ENCODE data around the gene PSMD1. TPM values are rescaled to one million over a fixed set of nuclear protein-coding genes. Genes with fewer than 3 reads are reported as not detected.

Gene PSMD1
- total RNA-seq, 1 donor from 2014 or later: 83.3 TPM

DNA sequence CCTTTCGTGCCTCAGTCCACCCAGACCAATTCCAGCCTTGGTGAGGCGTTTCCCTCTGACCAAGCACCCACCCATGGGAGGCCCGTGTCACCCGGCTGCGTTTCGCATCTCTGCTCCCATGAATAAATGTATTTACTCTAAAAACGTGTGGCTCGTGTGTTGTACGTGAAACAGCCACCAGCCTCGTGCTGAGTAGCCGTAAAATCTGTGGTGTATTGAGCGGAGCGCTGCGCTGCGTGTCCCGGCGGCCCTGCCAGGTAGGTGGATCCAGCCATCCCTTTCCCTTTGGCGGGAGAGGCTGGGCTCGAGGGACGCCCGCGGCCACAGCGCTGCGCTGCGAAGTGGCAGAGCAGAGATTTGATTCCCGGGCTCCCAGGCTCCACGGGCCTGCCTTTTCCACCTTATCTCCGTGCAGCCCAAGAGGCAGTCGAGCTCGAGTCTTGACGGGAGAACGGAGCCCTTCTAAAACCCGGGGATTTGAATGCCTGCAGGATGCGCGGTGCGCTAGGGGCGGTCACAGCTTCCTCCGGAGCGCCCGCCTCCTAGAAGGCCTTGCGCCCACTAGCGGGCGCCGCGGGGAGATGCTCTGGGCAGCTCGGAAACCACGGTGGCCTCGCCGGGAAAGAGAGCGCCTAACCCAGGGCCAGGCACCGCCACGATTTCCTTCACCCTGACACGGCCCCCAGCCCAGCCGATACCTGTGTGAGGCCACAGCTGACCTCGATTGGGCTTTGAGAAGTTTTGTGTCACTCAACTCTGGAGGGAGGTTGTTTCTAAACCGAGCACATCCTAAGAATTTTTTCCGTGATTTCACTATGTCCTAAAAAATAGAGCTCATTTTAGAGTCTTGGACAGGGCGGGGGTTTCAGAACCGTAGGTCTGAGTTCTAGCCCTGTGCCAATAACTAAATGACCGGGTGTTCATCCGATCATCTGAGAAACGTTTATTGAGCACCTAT, 3.9 kb upstream of the PSMD1 start:
- H3K27ac Mint-ChIP-seq: peak overlapping the region; percentile 4
- H3K36me3 Mint-ChIP-seq: no peaks in the 10 kb centered on the region
- TF ChIP-seq, protein P1, sequence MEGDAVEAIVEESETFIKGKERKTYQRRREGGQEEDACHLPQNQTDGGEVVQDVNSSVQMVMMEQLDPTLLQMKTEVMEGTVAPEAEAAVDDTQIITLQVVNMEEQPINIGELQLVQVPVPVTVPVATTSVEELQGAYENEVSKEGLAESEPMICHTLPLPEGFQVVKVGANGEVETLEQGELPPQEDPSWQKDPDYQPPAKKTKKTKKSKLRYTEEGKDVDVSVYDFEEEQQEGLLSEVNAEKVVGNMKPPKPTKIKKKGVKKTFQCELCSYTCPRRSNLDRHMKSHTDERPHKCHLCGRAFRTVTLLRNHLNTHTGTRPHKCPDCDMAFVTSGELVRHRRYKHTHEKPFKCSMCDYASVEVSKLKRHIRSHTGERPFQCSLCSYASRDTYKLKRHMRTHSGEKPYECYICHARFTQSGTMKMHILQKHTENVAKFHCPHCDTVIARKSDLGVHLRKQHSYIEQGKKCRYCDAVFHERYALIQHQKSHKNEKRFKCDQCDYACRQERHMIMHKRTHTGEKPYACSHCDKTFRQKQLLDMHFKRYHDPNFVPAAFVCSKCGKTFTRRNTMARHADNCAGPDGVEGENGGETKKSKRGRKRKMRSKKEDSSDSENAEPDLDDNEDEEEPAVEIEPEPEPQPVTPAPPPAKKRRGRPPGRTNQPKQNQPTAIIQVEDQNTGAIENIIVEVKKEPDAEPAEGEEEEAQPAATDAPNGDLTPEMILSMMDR (IDR thresholded peaks at IDR 0.05; ENCODE audit: unreplicated experiment): peak; percentile 76
- H3K9me3 Mint-ChIP-seq: no peaks in the 10 kb centered on the region
- DNase-seq (ENCODE audit: low spot score in 2 of 2, unreplicated experiment in 2 of 2): peak; percentile 62 to 84
- peak overlapping the region; percentile 78 for H3K4me3 Mint-ChIP-seq
- H3K27me3 Mint-ChIP-seq (ENCODE audit: low read depth): peaks cover 21% of the 10 kb centered on the region
- H3K4me1 Mint-ChIP-seq: peaks cover 10% of the 10 kb centered on the region

DNA sequence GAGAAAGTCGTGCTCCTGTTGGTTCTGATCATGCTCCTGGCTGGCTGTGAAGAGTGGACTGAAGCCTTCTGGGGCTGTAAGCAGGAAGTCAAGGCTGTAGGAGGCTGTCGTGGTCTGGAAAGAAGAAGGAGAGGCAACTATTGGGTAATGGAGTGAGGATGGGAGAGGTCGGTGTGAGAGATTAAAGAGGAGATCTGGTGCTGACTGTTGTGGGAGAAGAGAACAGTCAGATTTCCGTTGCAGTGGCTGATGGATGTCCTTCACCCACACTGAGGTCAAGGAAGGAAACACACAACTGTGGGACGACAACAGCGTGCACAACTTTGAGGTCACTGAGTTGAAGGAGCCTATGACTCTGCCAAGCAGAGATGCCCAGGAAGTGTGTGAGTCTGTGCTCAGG, 2.8 kb upstream of the PSMD1 start:
- no peak overlapping the region for H3K27ac Mint-ChIP-seq
- H3K4me3 Mint-ChIP-seq: no peak overlapping the region
- TF ChIP-seq, protein P1 (IDR thresholded peaks at IDR 0.05; ENCODE audit: unreplicated experiment): no peak
- H3K9me3 Mint-ChIP-seq: no peaks in the 10 kb centered on the region
- DNase-seq (ENCODE audit: low spot score in 2 of 2, unreplicated experiment in 2 of 2): no peak
- H3K36me3 Mint-ChIP-seq: no peaks in the 10 kb centered on the region
- peaks cover 16% of the 10 kb centered on the region for H3K27me3 Mint-ChIP-seq (ENCODE audit: low read depth)
- H3K4me1 Mint-ChIP-seq: peaks cover 20% of the 10 kb centered on the region

DNA sequence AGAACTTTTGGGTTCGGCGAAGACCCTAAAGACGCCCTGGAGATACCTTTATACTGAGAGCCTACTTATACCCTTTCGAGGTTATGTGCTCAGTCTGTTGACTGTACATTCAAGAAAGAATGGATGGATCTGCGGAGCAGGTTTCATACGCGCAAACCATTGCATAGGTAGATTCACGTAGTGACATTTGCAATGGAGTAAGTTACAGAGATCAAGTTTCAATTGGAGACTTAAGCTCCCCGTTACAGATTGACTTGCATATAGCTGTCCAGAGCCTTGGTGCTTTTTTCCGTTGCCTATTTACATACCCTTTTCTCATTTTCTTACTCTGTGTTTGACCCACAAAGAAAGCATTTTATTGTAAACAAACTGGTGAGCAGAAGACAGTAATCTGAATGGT, 923 bp downstream of the PSMD1 start:
- TF ChIP-seq, protein P1 (IDR thresholded peaks at IDR 0.05; ENCODE audit: unreplicated experiment): no peak
- Mint-ChIP-seq H3K36me3 (peaks cover 4% of the 10 kb centered on the region), H3K27me3 (ENCODE audit: low read depth) (no peaks in the 10 kb centered on the region), H3K4me1 (peaks cover 26% of the 10 kb centered on the region), H3K9me3 (no peaks in the 10 kb centered on the region), H3K27ac (peak overlapping the region; percentile 88), H3K4me3 (peak overlapping the region; percentile 98)
- no peak for DNase-seq (ENCODE audit: low spot score in 2 of 2, unreplicated experiment in 2 of 2)

DNA sequence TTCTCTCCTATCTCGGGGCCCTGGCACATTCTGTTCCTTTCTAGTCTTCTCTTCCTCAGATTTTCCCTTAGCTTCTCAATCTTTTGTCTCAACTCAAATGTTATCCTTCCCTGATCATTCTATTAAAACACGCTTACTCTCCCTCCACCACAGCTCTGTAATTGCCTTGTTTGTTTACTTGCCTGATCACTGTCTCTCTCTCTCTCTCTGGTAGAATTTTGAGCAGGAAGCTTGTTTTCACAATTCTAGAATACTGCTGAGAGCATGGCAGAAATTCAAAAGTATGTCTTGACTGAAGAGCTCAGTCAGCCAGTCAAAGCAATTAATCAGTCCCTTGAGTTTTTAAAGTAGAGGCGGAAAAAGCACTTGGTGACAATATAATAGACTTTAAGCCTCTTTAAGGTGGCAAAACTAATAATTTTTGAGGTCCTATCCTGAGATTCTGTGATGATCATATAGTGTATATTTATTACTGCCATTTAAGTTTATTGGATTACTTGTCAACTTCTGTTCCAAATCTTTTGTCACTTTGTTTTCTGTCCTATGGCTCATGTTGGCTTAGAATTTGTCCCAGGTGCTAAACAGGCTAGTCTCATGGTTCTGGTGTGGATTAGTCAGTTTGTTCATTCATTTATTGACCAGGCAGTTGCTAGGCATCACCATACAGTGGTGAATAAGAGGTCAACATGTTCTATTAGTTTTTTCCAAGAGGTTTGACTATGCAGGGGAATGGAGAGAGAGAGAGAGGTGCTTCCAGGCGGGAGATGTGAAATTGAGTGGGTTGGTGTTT, 2.3 kb downstream of the PSMD1 start:
- Mint-ChIP-seq H3K4me3 (peak overlapping the region; percentile 98), H3K27ac (peak overlapping the region; percentile 13), H3K27me3 (ENCODE audit: low read depth) (no peaks in the 10 kb centered on the region), H3K4me1 (peaks cover 24% of the 10 kb centered on the region), H3K9me3 (no peaks in the 10 kb centered on the region), H3K36me3 (peaks cover 14% of the 10 kb centered on the region)
- no peak for DNase-seq (ENCODE audit: low spot score in 2 of 2, unreplicated experiment in 2 of 2)
- TF ChIP-seq, protein P1 (IDR thresholded peaks at IDR 0.05; ENCODE audit: unreplicated experiment): no peak

DNA sequence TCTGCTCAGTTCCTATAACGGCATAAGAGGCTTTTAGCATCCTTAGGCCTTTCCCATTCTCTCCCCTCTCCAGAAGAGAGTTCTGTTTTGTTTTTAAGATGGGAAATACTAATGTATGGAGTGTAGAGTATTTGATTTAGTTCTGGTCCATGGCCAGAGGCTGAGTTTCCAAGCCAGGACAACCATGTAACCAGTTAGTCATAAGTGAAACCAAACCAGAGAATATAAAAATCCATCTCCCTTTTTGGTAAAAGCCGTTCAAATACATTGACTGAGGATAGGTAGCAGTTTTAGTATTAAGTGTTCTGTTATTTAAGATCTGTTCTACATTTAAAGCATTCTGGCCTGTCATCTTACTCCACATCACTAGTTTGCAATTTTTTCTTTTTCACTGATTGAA, 3.1 kb downstream of the PSMD1 start:
- Mint-ChIP-seq H3K27ac (no peak overlapping the region), H3K9me3 (no peaks in the 10 kb centered on the region), H3K4me1 (peaks cover 24% of the 10 kb centered on the region), H3K27me3 (ENCODE audit: low read depth) (no peaks in the 10 kb centered on the region), H3K36me3 (peaks cover 17% of the 10 kb centered on the region), H3K4me3 (no peak overlapping the region)
- DNase-seq (ENCODE audit: low spot score in 2 of 2, unreplicated experiment in 2 of 2): no peak
- TF ChIP-seq, protein P1 (IDR thresholded peaks at IDR 0.05; ENCODE audit: unreplicated experiment): no peak
